Fibroblast of skin of right quadriceps (primary cell): ENCODE data around the gene METRNL.
A peak's percentile ranks its signal among the peaks of the same experiment; 100 is the strongest.
"Not testable (repeated sequence)": the region's sequence is repeated elsewhere in the genome, so short reads cannot be mapped to it uniquely, and the experiment has no call there.

Experiments
- DNase-seq: peaks from one replicate; pipeline ENCODE4 v3.0.0-alpha.2; 2013

METRNL gene, protein sequence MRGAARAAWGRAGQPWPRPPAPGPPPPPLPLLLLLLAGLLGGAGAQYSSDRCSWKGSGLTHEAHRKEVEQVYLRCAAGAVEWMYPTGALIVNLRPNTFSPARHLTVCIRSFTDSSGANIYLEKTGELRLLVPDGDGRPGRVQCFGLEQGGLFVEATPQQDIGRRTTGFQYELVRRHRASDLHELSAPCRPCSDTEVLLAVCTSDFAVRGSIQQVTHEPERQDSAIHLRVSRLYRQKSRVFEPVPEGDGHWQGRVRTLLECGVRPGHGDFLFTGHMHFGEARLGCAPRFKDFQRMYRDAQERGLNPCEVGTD

DNA sequence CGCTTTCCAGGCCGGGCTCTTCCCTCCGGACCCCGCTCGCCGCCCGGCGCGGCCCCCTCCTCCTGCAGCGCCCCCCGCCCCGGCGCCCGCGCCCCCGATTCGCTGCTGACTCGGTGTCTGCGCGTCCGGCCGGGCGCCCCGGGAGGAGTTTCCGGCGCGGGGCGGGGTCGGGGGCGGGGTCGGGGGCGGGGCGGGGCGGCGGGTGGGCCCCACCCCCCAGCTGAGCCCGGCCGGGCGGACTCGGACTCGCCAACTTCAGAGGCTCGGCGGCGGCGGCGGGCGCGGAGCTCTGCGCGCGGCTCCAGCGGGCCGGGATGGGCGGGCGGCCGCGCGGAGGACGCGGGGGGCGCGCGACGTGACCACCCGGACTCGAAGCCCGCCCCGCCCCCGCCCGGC lies at the start of gene METRNL:
Gene METRNL (plus strand): TSS at position 258 of the 396 bp plus-strand sequence. CDS start 207 bp downstream, outside the sequence.
- peak; percentile 73 for DNase-seq

DNA sequence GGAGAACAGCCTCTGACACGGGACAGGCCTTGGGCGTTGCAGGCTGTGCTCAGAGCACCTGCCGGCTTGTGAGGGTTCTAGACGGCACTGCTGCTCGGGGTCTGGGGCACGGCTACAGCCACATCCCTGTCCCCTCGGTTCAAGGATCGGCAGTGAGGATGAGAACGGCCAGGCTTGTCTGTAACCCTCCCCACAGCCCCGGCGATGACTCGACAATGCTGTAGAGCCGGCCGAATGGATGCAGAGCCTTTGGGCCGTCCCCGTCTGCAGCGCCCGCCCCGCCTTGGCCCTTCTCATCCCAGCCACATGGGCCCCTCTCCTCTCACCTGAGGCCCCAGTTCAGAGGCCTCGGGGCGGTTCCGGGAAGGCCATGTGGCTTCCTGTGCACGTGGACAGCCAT lies 49.0 kb upstream of the METRNL start:
- no peak for DNase-seq

DNA sequence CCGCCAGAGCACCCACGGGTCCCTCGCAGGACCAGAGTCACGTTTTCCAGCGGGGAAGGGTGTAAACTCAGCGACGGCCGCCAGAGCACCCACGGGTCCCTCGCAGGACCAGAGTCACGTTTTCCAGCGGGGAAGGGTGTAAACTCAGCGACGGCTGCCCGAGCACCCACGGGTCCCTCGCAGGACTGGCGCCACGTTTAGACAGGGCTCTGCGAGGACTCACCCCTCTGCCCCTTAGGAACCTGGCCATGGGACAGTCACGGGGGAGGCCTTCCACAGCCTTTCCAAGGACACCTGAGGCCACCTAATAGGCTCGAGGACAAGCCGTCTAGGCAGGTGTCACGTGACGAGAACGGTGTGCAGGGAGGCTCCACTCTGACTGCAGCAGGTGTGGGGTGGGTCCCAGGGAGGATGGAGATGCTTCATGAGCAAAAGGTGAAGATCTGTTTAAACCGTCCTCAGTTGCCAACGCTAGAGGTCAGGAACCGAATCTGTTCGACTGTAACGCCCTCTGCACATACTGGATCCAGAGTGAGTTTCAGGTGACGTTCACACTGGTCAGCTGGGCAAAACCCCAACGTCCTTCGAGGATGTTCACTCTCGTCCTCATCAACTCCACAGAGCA lies 48.0 kb upstream of the METRNL start:
- no peak for DNase-seq

DNA sequence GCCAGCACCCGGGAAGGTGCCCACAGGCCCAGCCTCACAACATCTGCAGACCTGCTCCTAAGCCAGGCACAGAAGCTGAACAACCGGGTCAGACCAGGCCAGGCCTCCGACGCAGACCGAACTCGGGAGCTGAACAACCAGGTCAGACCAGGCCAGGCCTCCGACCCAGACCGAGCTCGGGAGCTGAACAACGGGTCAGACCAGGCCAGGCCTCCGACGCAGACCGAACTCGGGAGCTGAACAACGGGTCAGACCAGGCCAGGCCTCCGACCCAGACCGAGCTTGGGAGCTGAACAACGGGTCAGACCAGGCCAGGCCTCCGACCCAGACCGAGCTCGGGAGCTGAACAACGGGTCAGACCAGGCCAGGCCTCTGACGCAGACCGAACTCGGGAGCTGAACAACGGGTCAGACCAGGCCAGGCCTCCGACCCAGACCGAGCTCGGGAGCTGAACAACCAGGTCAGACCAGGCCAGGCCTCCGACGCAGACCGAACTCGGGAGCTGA lies 47.4 kb upstream of the METRNL start:
- not testable (repeated sequence) for DNase-seq

DNA sequence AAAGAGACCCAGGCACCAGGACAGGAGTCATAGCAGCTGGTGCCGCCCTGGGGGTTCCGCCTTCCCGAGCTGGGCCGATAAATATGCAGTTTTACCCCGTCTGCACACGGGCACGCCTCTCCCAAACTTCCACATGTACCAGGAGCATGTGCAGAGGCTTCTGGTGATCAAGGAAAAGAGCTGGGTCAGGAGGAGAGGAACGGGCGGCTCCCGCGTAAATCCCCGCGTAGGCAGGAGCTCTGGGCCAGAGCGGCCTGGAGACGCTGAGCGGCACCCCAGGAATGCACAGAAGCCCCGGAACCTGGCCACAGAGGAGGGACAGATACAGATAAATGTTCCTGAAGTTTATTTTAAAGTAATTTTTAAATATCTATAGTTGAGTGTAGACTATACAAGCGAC lies 46.6 kb upstream of the METRNL start:
- no peak for DNase-seq

DNA sequence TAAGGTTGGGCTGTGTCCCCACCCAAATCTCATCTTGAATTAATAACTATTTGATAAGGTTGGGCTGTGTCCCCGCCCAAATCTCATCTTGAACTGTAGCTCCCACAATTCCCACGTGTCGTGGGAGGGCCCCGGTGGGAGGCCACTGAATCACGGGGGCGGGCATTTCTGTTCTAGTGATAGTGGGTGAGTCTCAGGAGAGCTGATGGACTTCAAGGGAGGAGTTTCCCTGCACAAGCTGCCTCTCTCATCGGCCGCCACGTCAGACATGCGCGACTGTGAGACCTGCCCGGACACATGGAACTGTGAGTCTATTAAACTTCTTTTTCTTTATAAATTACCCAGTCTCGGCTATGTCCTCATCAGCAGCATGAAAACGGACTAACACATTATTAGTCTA lies 44.9 kb upstream of the METRNL start:
- DNase-seq: no peak

DNA sequence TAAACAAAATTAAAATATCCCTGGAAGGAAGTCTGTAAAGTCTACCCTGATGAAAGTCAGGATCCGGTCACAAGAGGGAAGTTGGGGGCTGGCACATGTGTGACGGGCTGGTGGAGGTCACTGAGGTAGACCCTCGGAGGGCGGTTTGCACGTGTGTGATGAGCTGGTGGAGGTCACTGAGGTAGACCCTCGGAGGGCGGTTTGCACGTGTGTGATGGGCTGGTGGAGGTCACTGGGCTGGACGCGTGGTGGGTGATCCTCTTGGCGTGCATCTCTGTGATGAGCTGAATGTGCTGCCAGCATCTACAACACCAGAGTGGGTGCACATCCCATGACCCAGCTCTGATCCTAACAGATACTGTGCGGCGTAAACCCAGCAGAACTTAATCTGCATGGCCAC lies 43.7 kb upstream of the METRNL start:
- no peak for DNase-seq

DNA sequence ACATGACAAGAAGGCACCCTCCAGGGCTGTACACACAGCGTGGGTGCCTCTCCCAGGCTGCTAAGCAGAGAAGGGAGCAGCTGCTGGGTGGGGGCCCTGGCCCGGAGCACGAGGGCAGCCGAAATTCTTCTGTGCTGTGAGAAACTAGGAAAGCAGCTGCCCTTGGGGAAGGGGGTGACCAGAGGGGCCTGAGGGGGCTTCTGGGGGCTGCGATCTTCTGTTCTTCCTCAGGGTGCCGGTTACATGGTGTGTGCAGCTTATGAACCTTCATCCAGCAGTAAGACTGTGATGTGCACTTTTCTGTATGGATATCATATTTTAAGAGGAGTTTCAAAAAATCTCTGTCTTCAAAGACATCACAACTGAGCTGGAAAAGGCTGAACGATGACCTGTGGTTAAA lies 43.2 kb upstream of the METRNL start:
- no peak for DNase-seq

DNA sequence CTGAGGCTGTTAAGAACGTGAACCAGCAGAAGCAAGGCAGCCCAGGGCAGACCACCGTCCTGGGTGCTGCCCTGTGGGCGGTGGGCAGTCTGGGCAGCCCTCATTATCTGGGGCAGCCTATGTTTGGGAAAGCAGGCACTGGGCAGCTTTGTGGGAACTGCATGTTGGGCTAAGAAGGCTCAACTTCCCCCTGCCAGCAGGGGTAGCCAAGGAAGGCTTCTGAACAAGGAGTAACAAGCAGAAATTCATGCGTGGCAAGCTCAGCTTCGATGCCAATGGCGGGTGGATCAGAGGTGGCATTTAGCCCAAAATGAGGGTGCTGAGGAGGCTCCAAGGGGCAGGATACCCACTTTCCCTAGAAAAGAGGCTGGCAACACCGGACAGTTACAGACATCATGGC lies 42.7 kb upstream of the METRNL start:
- DNase-seq: no peak

DNA sequence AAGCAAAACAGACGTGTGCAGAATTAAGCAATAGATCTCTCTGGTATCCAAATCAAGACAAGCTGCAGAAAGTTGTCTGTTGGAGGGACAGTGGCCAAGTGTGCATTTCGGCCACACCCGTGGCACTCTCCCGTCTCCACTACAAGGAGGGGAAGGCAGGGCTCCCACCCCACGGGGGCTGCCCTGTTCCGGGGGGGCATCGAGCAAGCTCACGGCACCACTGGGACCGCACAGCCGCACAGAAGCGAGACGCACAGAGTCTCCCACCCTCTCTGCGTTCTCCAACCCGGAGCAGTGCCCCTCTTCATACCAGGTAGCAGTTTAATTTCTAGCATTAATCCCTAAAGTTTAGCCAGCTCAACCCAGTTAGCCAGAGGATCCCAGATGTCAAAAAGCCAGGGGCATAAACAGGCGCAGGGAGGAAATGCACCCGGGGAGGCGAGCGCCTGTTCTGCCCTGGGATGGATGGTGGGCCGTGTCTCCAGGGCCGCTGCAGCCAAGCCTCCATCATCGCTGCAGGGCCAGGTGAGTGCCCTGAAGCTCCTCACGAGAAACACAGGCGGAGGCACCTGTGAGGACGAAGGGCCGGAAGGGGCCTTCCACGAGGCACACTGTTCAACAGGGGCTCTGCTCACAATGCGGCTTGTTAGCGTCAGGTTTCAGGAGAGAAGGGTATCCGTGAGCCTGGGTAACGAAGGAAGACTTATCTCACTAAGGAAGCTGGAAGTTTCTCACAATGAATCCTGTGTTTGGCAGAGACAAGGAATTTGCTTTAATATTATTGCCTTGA lies 42.1 kb upstream of the METRNL start:
- no peak for DNase-seq

DNA sequence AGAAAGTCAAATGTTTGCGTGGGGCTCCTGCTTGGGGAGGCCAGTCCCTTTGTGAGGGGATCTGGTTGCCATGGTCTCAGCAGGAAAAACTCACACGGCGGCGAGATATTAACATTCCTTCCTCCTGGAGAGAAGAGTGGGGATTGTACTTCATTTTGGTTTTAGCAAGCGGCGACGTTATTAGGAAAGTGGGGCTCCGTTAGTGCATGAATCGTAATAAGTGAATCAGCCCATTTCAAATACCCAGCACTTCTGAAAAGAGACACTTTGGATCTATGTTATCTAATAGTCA lies 41.6 kb upstream of the METRNL start:
- no peak for DNase-seq

DNA sequence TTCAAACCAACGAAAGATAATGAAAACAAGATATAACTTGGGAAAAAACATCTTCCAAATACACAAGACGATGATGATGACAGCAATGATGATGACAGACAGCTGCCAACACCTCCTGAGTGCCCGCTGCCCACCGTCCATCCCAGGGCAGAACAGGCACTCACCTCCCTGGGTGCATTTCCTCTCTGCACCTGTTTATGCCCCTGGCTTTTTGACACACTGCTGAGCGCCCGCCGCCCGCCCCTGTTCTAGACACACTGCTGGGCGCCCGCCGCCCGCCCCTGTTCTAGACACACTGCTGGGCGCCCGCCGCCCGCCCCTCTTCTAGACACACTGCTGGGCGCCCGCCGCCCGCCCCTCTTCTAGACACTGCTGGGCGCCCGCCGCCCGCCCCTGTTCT lies 40.4 kb upstream of the METRNL start:
- DNase-seq: not testable (repeated sequence)

DNA sequence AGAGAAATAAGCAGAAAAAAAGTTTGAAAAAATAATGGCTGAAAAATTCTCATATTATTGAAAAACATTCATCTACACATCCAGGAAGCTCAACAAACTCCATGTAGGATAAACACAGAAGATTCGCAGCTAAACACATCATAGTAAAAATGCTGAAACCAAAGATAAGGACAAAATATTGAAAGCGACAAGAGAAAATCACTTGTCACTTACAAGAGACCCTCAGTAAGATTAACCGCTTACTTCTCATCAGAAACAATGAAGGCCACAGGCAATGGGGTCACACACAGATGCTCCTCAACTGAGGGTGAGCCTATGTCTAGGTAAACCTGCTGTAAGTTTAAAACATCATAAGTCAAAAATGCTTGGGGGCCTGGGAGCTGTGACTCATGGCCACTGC lies 38.1 kb upstream of the METRNL start:
- DNase-seq: peak; percentile 15

DNA sequence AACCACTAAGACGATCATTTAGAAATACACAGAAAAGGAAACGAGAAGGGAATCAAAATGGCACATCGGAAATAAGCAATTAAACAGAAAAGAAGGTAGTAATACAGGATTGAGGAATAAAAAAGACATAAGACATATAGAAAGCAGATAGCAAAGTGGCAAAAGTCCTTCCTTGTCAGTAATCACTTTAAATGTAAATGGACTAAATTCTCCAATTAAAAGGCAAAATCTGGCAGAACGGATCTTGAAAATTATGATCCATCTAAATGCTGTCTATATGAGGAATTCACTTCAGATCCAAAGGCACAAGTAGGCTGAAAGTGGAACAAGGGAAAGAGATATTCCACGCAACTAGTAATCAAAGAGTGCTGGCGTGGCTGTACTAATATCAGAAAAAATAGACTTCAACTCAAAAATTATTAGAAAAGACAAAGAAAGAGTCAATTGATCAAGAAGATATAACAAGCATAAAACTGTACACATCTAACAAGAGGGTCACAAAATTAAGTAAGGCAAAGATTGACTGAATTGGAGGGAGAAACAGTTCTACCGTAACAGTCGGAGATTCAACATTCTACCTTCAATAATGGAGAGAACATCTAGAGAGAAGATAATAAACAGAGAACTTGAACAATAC lies 36.8 kb upstream of the METRNL start:
- no peak for DNase-seq

DNA sequence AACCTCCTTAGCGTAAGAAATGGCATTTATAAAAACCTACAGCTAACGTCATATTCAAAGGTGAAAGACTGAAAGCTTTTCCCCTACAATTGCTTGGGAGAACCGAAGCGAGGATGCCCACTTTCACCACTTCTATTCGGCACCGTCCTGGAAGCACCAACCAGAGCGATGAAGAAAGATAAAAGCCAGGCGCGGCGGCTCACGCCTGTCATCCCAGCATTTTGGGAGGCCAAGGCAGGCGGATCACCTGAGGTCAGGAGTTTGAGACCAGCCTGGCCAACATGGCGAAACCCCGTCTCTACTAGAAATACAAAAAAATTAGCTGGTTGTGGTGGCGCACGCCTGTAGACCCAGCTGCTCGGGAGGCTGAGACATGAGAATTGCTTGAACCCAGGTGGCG lies 34.9 kb upstream of the METRNL start:
- not testable (repeated sequence) for DNase-seq

DNA sequence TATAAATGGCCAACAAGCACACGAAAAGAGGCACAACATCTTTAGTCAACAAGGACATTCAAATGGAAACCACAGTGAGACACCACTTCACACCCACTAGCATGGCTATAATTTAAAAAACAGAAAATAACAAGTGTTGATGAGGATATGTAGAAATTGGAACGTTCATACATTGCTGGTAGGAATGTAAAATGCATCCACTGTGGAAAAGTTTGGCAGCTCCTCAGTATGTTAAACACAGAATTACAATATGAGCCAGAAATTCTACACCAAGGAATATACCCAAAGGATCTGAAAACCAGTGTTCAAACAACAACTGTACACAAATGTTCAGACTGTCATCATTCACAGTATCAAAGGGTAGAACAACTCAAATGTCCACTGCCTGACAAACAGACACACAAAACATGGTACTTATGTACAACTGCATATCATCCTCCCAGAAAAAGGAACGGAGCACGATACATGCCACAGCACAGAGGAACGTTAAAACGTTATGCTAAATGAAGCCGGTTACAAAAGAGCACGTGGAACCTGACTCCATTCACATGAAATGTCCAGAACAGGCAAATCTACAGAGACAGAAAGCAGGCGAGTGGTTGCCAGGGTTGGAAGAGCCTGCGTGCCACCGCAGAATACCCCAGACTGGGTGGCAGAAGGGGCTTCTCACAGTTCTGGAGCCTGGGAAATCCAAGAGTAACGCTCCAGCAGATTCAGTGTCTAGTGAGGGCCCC lies 32.8 kb upstream of the METRNL start:
- no peak for DNase-seq

DNA sequence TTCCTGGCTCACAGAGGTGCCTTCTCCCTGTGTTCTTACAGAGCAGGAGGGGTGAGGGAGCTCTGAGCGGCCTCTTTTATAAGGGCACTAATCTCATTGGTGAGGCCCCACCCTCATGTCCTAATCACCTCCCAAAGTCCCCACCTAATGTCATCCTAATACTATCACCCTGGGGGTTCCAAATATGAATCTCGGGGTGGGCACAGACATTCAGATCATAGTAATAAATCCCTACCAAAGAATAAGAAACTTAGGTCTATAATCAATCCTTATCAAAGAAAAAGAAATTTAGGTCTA lies 32.3 kb upstream of the METRNL start:
- DNase-seq: no peak

DNA sequence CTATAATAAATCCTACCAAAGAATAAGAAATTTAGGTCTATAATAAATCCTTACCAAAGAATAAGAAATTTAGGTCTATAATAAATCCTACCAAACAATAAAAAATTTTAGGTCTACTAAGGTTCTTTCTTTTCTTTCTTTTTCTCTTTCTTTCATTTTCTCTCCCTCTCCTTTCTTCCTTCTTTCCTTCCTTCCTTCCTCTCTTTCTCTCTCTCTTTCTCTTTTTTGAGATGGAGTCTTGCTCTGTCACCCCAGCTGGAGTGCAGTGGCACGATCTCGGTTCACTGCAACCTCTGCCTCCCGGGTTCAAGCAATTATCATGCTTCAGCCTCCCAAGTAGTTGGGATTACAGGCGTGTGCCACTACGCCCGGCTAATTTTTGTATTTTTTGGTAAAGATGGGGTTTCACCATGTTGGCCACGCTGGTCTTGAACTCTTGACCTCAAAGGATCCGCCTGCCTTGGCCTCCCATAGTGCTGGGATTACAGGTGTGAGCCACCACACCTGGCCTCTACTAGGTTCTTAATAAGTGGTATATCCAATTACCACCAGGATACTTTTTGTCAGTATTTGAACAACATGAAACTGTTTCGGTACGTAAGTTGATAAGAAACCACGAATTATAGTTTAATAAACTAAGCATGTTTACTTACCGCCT lies 31.5 kb upstream of the METRNL start:
- not testable (repeated sequence) for DNase-seq

DNA sequence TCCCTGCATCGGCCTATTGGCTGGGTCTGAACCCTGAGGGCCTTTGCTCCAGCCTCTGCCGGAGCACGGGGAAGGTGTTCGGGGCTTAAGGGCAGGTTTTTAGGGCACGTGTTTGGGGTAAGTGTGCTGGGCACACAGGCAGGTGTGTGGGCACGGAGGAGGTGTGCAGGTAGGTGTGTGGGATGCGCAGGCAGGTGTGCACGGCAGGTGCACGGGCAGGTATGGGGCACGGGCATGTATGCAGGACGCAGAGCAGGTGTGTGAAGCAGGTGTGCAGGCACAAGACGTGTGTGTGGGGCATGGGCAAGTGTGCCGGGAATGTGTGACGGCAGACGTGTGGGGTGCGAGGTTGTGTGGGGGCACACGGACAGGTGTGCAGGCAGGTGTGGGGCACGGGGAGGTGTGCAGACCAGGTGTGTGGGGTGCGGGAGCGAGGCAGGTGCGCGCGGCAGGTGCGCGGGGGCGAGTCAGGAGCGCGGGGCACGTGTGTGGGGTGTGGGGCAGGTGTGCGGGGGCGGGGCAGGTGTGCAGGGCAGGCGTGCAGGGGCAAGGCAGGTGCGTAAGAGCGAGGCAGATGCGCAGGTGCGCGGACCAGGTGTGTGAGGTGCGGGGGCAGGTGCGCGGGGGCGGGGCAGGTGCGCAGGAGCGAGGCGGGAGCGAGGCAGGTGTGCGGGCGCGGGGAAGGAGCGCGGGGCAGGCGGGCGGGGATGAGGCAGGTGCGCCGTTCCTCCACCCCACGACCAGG lies 28.6 kb upstream of the METRNL start:
- no peak for DNase-seq

DNA sequence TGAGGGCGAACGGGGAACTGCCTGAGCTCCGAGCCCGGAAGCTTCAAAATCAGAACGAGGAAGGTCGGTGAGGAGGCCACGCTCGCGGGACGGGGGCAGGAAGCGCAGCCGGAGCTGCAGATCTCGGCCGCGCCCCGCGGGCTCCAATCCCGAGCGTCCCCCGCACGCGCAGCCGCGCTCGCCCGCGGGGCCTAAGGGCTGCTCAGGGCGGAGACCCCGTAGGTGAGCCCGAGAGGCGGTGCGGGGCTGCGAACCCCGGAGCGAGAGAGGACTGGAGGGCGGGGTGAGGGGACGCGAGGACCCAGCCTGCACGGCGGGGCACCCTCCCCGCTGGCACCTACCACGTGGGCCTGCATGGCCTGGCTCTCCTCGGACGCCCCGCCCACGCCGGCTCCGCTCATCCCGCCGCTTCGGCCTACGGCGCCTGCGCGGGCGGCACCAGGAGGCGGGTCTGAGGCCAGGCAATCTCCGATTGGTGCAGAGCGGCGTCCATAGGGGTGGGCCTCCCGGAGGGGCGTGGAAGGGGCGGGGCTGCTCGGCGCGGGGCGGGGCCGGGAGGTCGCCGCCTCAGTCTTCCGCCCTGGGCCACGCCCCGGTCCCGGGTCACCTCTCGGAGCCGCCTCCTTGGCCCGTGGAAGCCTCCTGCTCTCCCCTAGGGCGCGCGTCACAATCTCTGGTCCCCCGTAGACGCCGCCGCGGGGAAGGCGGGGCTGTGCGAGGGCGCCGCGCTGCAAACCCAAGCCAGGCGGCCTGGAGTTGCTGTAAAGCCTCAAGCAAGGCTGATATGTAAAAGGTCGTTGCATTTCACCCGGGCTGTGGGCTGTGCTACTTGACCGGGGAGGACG lies 27.8 kb upstream of the METRNL start:
- DNase-seq: peak; percentile 97

DNA sequence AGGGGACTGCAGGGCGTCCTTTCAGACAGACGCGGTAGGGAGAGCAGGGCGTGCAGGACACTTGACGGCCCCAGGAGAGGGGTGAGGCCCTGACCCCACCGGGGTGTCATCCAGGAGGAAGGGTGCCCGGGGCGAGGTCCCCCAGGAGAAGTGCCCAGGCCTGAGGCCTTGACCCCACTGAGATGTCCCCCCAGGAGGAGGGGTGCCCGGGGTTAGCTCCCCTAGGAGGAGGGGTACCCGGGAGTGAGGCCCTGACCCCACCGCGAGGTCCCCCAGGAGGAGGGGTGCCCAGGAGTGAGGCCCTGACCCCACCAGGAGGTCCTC lies 27.2 kb upstream of the METRNL start:
- DNase-seq: no peak
